SW480 (cell line): ENCODE results near the gene EPB41.
"Not testable (repeated sequence)": the region's sequence is repeated elsewhere in the genome, so short reads cannot be mapped to it uniquely, and the experiment has no call there.

Source experiments
- DNase-seq: peaks from one replicate; pipeline ENCODE4 v3.0.0-alpha.2; 2016; ENCODE audit warnings: low spot score

Gene EPB41

GRCh38 chr1:29133861-29134694, 219.7 kb downstream of the EPB41 start:
- no peak for DNase-seq

- DNase-seq = no peak
These were observed 220.3 kb downstream of the EPB41 start for GRCh38 chr1:29134695-29135028.

GRCh38 chr1:29136391-29136915, 222.1 kb downstream of the EPB41 start:
- DNase-seq = no peak

- no peak for DNase-seq
These were observed 228.3 kb downstream of the EPB41 start for GRCh38 chr1:29142714-29143113.

- no peak for DNase-seq
These were observed 229.8 kb downstream of the EPB41 start for GRCh38 chr1:29144178-29144577.

- no peak for DNase-seq
These were observed 231.5 kb downstream of the EPB41 start for GRCh38 chr1:29145739-29146437.

GRCh38 chr1:29148656-29149491, 234.5 kb downstream of the EPB41 start:
- no peak for DNase-seq

GRCh38 chr1:29150346-29150745, 236.0 kb downstream of the EPB41 start:
- not testable (repeated sequence) for DNase-seq

- DNase-seq = no peak
These were observed 237.9 kb downstream of the EPB41 start for GRCh38 chr1:29152046-29152805.

GRCh38 chr1:29156543-29157268, 242.3 kb downstream of the EPB41 start:
- no peak for DNase-seq

- DNase-seq = no peak
These were observed 242.9 kb downstream of the EPB41 start for GRCh38 chr1:29157269-29157601.

GRCh38 chr1:29159773-29160172, 245.4 kb downstream of the EPB41 start:
- no peak for DNase-seq

- DNase-seq = no peak
These were observed 247.7 kb downstream of the EPB41 start for GRCh38 chr1:29162025-29162424.

- DNase-seq = no peak
These were observed 248.2 kb downstream of the EPB41 start for GRCh38 chr1:29162476-29163138.

- no peak for DNase-seq
These were observed 250.2 kb downstream of the EPB41 start for GRCh38 chr1:29164588-29164987.

- DNase-seq = no peak
These were observed 252.0 kb downstream of the EPB41 start for GRCh38 chr1:29166291-29166878.

GRCh38 chr1:29167904-29168303, 253.5 kb downstream of the EPB41 start:
- DNase-seq = no peak
